ENCODE data around the gene KLHL42.

GRCh38 chr12:27822076-27822712 lies 42.2 kb downstream of the KLHL42 start:
- TF ChIP-seq CTCF (IDR thresholded peaks at IDR 0.05) (no peak), POLR2A (IDR thresholded peaks at IDR 0.05) (no peak)

All from body of pancreas (tissue), 4 donors.